AG09319 (cell line): ENCODE measurements around the gene THSD7B.
"Not testable (repeated sequence)": the region's sequence is repeated elsewhere in the genome, so short reads cannot be mapped to it uniquely, and the experiment has no call there.

Experiments used
- DNase-seq: peaks from one replicate; pipeline ENCODE4 v3.0.0-alpha.2; 2010; ENCODE audit warnings: low read depth; ENCODE audit errors: extremely low read depth
- TF ChIP-seq, protein P1 (sequence below): IDR thresholded peaks from 2 replicates; pipeline ENCODE4 v1.5.1; 2011; ENCODE audit warnings: low read depth, mild to moderate bottlenecking, inconsistent platforms, low read length, moderate library complexity

Gene THSD7B

DNA sequence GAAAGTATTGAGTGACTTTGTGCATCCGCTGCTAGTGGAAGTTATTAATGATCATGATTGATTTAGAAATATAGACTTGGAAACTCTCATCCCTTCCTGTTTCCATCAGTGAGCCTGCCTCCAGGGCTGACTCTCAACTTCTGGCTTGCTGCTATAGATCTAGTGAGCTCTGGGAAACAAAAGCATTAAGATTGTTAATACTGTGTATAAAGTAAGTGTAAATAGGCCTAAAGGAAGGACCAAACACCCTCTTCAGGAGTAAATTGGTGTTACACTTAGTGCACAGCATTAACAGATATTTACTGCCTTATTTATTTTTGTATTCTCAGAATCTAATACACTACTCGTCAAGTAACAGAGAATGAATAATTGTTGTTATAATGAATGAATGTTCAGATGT is 285.6 kb downstream of the THSD7B start:
- TF ChIP-seq, protein P1, sequence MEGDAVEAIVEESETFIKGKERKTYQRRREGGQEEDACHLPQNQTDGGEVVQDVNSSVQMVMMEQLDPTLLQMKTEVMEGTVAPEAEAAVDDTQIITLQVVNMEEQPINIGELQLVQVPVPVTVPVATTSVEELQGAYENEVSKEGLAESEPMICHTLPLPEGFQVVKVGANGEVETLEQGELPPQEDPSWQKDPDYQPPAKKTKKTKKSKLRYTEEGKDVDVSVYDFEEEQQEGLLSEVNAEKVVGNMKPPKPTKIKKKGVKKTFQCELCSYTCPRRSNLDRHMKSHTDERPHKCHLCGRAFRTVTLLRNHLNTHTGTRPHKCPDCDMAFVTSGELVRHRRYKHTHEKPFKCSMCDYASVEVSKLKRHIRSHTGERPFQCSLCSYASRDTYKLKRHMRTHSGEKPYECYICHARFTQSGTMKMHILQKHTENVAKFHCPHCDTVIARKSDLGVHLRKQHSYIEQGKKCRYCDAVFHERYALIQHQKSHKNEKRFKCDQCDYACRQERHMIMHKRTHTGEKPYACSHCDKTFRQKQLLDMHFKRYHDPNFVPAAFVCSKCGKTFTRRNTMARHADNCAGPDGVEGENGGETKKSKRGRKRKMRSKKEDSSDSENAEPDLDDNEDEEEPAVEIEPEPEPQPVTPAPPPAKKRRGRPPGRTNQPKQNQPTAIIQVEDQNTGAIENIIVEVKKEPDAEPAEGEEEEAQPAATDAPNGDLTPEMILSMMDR, result no peak
- no peak for DNase-seq

- TF ChIP-seq, protein P1, result no peak
- DNase-seq, result no peak
These were observed 286.5 kb downstream of the THSD7B start for GRCh38 chr2:137051778-137052398.

- TF ChIP-seq, protein P1, result no peak
- no peak for DNase-seq
These were observed 291.4 kb downstream of the THSD7B start for GRCh38 chr2:137056704-137057103.

DNA sequence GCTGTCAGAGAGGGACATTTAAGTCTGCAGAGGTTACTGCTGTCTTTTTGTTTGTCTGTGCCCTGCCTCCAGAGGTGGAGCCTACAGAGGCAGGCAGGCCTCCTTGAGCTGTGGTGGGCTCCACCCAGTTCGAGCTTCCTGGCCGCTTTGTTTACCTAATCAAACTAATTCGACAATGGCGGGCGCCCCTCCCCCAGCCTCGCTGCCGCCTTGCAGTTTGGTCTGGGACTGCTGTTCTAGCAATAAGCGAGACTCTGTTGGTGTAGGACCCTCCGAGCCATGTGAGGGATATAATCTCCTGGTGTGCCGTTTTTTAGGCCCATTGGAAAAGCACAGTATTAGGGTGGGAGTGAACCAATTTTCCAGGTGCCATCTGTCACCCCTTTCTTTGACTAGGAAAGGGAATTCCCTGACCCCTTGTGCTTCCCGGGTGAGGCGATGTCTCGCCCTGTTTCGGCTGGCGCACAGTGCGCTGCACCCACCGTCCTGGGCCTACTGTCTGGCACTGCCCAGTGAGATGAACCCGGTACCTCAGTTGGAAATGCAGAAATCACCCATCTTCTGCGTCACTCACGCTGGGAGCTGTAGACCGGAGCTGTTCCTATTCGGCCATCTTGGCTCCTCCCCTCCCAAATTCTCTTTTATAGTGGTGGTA is 310.9 kb downstream of the THSD7B start:
- DNase-seq, result not testable (repeated sequence)

DNA sequence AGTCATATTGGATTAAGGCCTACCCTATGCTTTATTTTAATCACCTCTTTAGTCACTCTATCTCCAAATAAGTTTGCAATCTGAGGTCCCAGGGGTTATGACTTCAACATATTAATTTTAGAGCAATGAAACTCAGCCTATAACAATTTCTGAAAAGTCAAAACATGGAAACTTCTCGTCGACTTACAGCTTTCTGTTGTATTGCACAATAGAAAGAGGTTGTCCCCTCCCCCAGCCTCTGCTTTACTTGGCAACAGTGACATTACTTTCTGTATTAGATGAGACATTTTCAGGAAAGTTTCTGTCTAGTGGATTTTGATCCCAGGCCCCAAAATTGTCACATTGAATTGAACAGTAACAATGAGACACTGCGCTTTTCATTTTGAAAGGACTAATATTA is 326.4 kb downstream of the THSD7B start:
- no peak for DNase-seq
- TF ChIP-seq, protein P1, result no peak

GRCh38 chr2:137093116-137093515 is 327.8 kb downstream of the THSD7B start:
- no peak for DNase-seq
- TF ChIP-seq, protein P1, result no peak

- TF ChIP-seq, protein P1, result no peak
- DNase-seq, result no peak
These were observed 330.8 kb downstream of the THSD7B start for GRCh38 chr2:137096187-137096586.

DNA sequence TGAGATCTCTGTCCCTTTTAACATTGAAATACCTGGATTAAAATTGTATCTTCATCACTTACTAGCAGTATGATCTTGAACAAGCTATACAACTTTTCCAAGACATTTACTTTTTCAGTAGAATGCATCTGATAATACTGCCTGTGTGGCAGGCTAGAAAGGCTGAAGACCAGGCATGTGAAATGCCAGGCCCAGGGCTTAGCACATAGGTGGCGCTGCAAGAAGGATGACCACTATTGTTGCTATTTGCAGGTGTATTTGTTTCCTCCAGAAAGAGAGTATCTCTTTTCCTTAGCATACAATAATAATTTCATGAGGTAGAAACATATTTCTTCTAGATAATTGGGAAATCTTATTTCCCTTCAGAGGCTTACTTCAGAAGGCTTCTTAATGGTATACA is 331.3 kb downstream of the THSD7B start:
- DNase-seq, result no peak
- TF ChIP-seq, protein P1, result no peak; the same call in 1 of the 2 replicates

GRCh38 chr2:137101814-137102213 is 336.5 kb downstream of the THSD7B start:
- not testable (repeated sequence) for DNase-seq
